ENCODE data around the gene SUN3.
"Not testable (repeated sequence)": the region's sequence is repeated elsewhere in the genome, so short reads cannot be mapped to it uniquely, and the experiment has no call there.

The SUN3 gene

DNA sequence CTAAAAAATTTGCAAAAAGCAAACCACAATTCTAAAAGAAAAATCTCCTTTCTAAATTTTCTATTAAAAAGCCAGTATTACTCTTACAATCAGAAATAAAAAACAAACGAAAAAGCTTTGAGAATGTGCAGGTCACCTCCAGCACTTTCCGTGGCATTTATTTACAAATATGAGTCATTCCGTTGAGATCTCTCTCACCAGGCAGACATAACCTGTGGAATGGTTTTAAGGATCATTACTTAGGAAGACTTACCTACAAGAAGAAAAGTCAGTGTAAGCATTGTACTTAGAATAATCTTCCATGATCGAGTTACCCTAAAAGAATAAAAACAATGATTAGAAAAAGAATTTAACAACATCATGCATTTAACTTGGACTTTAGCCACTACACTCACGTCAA, 3.3 kb downstream of the SUN3 start:
- DNase-seq (ENCODE audit: low spot score) = no peak

- DNase-seq (ENCODE audit: low spot score) = no peak
Measured at GRCh38 chr7:48017674-48018073, 11.2 kb downstream of the SUN3 start.

DNA sequence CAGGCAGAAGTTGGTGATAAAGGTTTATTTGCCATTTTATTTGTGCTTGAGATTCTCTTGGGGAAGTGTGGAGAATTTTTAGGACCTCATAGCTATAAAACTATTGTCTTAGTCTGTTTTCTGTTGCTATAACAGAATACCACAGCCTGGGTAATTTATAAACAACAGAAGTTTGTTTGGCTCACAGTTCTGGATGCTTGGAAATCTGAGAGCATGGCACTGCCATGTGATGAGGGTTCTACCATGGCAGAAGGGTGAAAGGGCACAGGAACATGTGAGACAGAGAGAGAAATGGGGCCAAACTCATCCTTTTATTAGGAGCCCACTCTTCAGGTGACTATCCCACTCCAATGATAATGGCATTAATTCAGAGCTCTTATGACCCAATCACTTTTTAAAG, 12.3 kb downstream of the SUN3 start:
- DNase-seq (ENCODE audit: low spot score) = no peak

GRCh38 chr7:48011951-48012350, 17.0 kb downstream of the SUN3 start:
- no peak for DNase-seq (ENCODE audit: low spot score)

- no peak for DNase-seq (ENCODE audit: low spot score)
Measured at GRCh38 chr7:48011323-48011722, 17.6 kb downstream of the SUN3 start.

DNA sequence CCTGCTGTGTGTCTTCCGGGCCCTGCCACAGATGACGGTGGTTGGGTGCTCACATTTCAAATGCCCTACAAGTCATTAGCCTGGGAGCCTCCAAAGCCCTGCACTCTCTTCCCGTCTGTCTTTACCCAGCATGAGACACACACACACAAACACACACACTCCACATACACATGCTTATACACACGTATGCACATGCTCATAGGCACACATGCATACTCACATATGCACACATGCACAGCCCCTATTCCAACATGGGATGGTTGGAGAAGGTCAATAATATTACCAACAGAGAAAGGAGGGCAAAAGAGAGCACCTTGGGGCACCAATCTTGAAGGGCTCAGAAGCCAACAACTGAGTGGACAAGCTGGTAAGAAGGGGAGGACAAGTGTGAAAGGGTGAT, 19.0 kb downstream of the SUN3 start:
- DNase-seq (ENCODE audit: low spot score) = no peak

- DNase-seq (ENCODE audit: low spot score) = no peak
Measured at GRCh38 chr7:48009257-48009656, 19.6 kb downstream of the SUN3 start.

GRCh38 chr7:48006866-48007265, 22.0 kb downstream of the SUN3 start:
- DNase-seq (ENCODE audit: low spot score) = no peak

DNA sequence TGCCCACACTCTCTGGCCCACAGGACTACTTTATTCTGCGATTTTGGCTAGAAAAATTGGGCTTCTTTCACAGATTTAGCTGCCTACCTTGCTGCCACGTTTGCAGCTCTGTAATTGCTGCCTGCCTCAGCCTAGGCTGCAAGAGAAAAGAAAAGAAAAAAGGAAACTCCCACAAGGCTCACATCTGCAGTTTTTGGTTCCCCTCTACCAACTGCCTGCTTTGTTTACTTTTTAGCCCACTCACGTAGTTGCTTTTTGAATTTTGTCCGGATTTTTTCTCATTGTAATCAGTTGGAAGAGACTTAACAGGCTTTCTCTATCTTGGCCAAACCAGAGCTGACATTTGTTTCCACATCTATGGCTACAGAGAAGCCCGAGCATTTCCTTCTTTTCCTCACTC, 24.3 kb downstream of the SUN3 start:
- DNase-seq (ENCODE audit: low spot score) = no peak

- no peak for DNase-seq (ENCODE audit: low spot score)
Measured at GRCh38 chr7:48004032-48004431, 24.9 kb downstream of the SUN3 start.

- not testable (repeated sequence) for DNase-seq (ENCODE audit: low spot score)
Measured at GRCh38 chr7:48000164-48000563, 28.7 kb downstream of the SUN3 start.

GRCh38 chr7:47999413-47999812, 29.5 kb downstream of the SUN3 start:
- no peak for DNase-seq (ENCODE audit: low spot score)

- DNase-seq (ENCODE audit: low spot score) = no peak
Measured at GRCh38 chr7:47992446-47992845, 36.5 kb downstream of the SUN3 start.

GRCh38 chr7:47991741-47992311, 37.1 kb downstream of the SUN3 start:
- DNase-seq (ENCODE audit: low spot score) = peak; percentile 29

DNA sequence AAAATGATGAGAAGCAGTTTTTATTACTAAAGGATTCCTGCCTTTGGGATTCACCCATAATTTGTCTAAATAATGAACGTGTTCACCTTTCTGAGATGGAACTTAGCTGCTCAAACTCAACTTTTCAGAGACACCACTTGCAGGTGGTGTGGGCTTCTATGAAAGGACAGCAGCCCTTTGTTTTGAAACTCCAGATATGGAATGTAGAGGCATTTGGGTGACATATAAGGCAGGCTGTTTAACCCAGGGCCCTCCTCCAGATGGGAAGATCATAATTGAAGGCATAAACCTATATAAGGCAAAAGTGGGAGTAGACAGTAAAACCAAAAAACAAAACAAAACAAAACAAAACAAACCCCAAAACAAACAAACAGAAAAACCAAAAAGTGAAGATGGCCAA, 37.6 kb downstream of the SUN3 start:
- no peak for DNase-seq (ENCODE audit: low spot score)

- no peak for DNase-seq (ENCODE audit: low spot score)
Measured at GRCh38 chr7:47990592-47990991, 38.3 kb downstream of the SUN3 start.

GRCh38 chr7:47989607-47990400, 39.1 kb downstream of the SUN3 start:
- not testable (repeated sequence) for DNase-seq (ENCODE audit: low spot score)

DNA sequence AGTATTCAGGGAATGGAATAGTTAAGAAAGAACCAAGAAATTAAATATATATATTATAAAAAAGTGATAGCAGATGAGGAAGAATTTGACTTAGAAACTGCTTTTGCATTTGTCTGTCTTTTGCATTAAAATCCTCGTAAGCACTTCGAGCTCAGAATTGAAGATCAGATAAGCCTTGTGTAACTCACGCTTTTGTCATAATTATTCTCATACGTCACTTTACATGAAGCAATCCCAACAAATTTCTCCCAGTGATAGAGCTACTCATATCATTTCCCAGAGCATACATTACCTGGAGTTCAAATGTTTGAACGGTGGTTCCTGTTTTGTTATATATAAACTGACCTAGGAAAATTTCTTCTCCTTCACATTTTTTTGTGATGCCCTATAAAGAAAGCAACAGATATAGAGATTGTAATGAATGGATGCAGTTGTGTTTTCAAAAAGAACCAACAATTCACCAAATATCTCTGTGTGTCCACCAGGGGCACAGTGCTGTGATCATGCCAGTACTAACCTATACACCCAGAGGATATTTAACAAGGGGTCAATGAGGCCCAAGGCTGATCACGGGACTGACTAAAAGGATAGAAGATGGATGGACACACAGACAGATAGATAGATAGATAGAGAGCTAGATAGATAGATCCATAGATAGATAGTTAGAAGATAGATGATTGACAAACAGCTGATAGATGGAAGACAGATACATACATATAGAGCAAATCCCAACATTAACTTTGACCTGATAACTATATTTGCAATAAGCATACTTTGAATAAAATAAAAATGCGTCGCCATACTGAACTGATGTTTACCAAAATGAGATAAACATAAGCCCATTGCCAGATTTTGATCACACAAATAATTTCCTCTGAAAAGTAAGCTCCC, 40.2 kb downstream of the SUN3 start:
- no peak for DNase-seq (ENCODE audit: low spot score)

GRCh38 chr7:47982610-47983009, 46.3 kb downstream of the SUN3 start:
- DNase-seq (ENCODE audit: low spot score) = no peak

DNA sequence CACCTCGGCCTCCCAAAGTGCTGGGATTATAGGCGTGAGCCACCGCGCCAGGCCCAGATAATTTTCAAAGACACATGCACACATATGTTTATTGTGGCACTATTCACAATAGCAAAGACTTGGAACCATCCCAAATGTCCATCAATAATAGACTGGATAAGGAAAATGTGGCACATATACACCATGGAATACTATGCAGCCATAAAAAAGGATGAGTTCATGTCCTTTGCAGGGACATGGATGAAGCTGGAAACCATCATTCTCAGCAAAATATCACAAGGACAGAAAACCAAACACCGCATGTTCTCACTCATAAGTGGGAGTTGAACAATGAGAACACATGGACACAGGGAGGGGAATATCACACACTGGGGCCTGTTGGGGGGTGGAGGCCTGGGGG, 48.3 kb downstream of the SUN3 start:
- not testable (repeated sequence) for DNase-seq (ENCODE audit: low spot score)

- no peak for DNase-seq (ENCODE audit: low spot score)
Measured at GRCh38 chr7:47979832-47980181, 49.1 kb downstream of the SUN3 start.

DNA sequence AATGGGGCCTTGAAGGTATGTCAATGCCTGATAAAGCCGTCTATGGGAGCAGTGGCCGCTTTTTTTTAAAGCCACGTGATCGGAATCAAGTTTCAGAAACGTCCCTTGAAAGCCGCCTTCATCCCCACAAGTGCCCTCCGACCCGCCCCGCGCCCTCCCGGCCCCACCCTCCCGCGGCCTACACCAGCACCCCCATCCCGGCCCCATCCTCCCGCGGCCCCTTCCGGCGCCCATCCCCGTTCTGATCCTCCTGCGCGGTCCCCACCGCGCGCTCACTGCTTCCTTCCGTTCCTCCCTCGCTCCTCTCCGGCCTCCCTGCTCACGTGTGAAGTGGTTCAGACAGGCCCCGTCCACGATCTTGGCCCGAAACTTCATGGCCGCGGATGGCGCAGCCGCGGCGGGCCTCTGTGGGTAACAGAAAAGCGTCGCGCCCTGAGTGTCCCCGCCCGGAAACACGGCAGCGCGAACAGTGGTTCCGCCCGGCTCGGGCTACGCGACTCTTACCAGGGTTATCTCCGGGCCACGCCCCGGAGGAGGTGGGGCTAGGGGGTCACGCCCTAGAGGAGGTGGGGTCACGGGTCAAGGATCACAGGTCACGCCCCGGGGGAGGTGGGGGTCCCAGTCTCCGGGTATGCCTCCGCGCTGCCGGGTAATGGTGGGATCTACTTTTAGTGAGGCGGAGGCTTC, 49.6 kb downstream of the SUN3 start, which contains the start of gene HUS1:
HUS1 (minus strand) TSS at position 471 of the 687 bp plus-strand sequence; CDS start at position 375, 96 bp downstream.
- peak; percentile 84 for DNase-seq (ENCODE audit: low spot score)

Data from hematopoietic multipotent progenitor cell treated with erythropoietin and hydrocortisone succinate and interleukin-3 and kit ligand, for 17 days (in vitro differentiated cells).